OCI-LY1 (cell line): ENCODE data around the gene LAMB3.

Experiments used
- EZH2 ChIP-seq: fragments of 200-600 bp; sonication (generic), shearing (Covaris generic); IDR thresholded peaks from 2 replicates; pipeline ENCODE4 v1.8.0; 2017; ENCODE audit warnings: borderline replicate concordance, mixed run types, mild to moderate bottlenecking, antibody characterized with exemption, low read length, moderate library complexity, mixed read lengths
- TF ChIP-seq, protein P1 (sequence below): fragments of 200-600 bp; sonication (generic), shearing (Covaris generic); IDR thresholded peaks from 2 replicates; pipeline ENCODE4 v1.5.1; 2017; ENCODE audit warnings: mild to moderate bottlenecking, antibody characterized with exemption, low read length, moderate library complexity, mixed read lengths

DNA sequence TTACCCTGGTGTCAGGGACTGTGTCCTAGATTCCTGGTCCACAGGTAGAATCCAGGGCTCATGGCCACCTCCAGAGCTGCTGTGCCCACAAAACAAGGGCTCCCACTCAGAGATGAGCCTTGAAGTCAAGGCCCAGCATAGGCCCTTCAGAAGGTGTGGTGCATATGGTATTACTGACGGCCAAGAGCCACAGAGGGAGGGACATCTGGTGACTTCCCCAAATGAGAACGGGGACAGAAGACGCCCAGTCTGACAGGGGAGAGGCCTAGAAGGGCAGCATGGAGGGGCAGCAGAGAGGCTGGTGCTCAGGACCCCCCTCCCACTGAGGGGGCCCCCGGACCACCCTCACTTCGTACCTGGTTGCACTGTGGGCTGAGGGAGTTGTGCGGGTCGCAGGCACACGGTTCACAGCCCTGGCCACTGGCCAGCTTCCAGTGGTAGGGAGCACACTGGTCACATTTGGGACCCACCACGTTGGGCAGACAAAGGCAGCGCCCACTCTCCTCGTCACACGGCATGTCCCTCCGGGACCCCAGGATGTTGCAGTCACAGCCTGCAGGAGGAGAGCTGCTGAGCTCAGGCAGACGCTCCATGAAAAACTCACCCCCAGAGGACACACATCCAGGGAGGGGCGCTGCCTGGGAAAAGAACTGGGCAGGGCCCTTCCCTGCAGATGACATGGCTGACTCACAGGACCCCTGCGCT, 25.0 kb downstream of the LAMB3 start:
- TF ChIP-seq, protein P1, sequence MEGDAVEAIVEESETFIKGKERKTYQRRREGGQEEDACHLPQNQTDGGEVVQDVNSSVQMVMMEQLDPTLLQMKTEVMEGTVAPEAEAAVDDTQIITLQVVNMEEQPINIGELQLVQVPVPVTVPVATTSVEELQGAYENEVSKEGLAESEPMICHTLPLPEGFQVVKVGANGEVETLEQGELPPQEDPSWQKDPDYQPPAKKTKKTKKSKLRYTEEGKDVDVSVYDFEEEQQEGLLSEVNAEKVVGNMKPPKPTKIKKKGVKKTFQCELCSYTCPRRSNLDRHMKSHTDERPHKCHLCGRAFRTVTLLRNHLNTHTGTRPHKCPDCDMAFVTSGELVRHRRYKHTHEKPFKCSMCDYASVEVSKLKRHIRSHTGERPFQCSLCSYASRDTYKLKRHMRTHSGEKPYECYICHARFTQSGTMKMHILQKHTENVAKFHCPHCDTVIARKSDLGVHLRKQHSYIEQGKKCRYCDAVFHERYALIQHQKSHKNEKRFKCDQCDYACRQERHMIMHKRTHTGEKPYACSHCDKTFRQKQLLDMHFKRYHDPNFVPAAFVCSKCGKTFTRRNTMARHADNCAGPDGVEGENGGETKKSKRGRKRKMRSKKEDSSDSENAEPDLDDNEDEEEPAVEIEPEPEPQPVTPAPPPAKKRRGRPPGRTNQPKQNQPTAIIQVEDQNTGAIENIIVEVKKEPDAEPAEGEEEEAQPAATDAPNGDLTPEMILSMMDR: no peak
- no peak for TF ChIP-seq EZH2
